Heart right ventricle (tissue), 16 donors: ENCODE results near the gene ADGRA1. TPM values are rescaled to one million over a fixed set of nuclear protein-coding genes. Genes with fewer than 3 reads are reported as not detected.
A peak's percentile ranks its signal among the peaks of the same experiment; 100 is the strongest.

Experiments used
- ATAC-seq, 8 donors: fragments of 200-7000 bp; cut with Tn5 transposase; one replicate each; pipeline ENCODE4 v1.9.1; 2020; ENCODE audit warnings: mild to moderate bottlenecking in 8 of 8, moderate library complexity in 8 of 8, moderate number of reproducible peaks in 1 of 8
- DNase-seq, 2 donors: peaks; one replicate each; pipeline ENCODE4 v3.0.0-alpha.2; 2020
- H3K27ac ChIP-seq, 10 donors: fragments of 200-600 bp; sonication (generic) in 2 of 10; one replicate each; pipeline versions ENCODE4 v1.5.0 to v1.8.0; 2020 to 2022; ENCODE audit warnings: mild to moderate bottlenecking in 3 of 10
- H3K27me3 ChIP-seq, 7 donors: fragments of 200-600 bp; one replicate each; pipeline ENCODE4 v1.8.0; 2021 to 2022; ENCODE audit warnings: mild to moderate bottlenecking in 2 of 7
- H3K36me3 ChIP-seq, 9 donors: fragments of 200-600 bp; sonication (generic) in 1 of 9; one replicate each; pipeline versions ENCODE4 v1.5.0 to v1.8.0; 2020 to 2022; ENCODE audit warnings: mild to moderate bottlenecking in 2 of 9
- H3K4me1 ChIP-seq, 9 donors: fragments of 200-600 bp; sonication (generic) in 1 of 9; one replicate each; pipeline versions ENCODE4 v1.5.0 to v1.8.0; 2020 to 2022; ENCODE audit warnings: mild to moderate bottlenecking in 4 of 9
- H3K4me3 ChIP-seq, 10 donors: fragments of 200-600 bp; sonication (generic) in 2 of 10; one replicate each; pipeline versions ENCODE4 v1.5.0 to v1.8.0; 2020 to 2022; ENCODE audit warnings: mild to moderate bottlenecking in 7 of 10, moderate library complexity in 2 of 10
- H3K9me3 ChIP-seq, 11 donors: fragments of 200-600 bp in 10 of 11; sonication (generic) in 2 of 11; one replicate each; pipeline versions ENCODE4 v1.5.0 to v1.8.0; 2013 to 2022; ENCODE audit warnings: mild to moderate bottlenecking in 2 of 11, control low read depth in 1 of 11, moderate library complexity in 1 of 11
- WGBS, 2 donors: extraction: QIAGEN DNeasy Blood & Tissue Kit; methylation state at CpG; one replicate each; pipeline ENCODE4 v1.1.7; 2013; ENCODE audit warnings: inconsistent platforms in 1 of 2; 5-methylcytosine and 5-hydroxymethylcytosine counted together
- intact Hi-C, 10 donors: fragments of 100-400 bp; cut with DNase I; formaldehyde crosslinking; loops; one replicate each; pipeline versions ENCODE4 v1.11.1 to v1.14.2; 2022
- polyA plus RNA-seq, 2 donors: library from polyadenylated mRNA; stranded (reverse); fragments of 200-250 nt; gene quantifications; one replicate each; pipeline ENCODE4 v1.2.3, GENCODE V29; 2013
- total RNA-seq, 10 donors: library from RNA; stranded (reverse); fragmentation: NEBNext Ultra II Directional in 3 of 10; extraction: Animal tissue kit (Norgen Biotek cat#: 25700) in 3 of 10; gene quantifications; one replicate each; pipeline versions ENCODE4 v1.2.1 to v1.2.4, GENCODE V29; 2021 to 2023
- TF ChIP-seq, protein P1 (sequence below), 9 donors: fragments of 200-600 bp; sonication (generic) in 2 of 9; IDR thresholded peaks; one replicate each; pipeline versions ENCODE4 v1.5.0 to v1.8.0; 2021 to 2022; ENCODE audit warnings: antibody characterized with exemption in 9 of 9, mild to moderate bottlenecking in 5 of 9, moderate library complexity in 1 of 9
- donor health status: Arrhythmogenic right ventricular cardiomyopathy.
- donor health status: ischemic (EF 13 %, LVEDD 7.1; RV severe dilation, severe dysfunction).
- donor health status: healthy with polysubstance abuse.
- donor health status: DM: no; HTN: yes; CAD: no.
- donor health status: DM: no; HTN: no; CAD: no.
- donor health status: ischemic (EF 25% LVEDD 6.9; RV normal size, moderate dysfunction).
- donor health status: ischemic (EF 25% LVEDD 5.7; RV mildly dilated, moderate dysfunction).
- donor health status: healthy.
- donor health status: DM: yes; HTN: yes; CAD: no.
- donor health status: Ischemic cardiomyopathy.
- donor health status: ischemic (EF 35%, LVEDD 5.7; RV mildly dilated, moderate dysfunction).
- donor health status: nonischemic (EF 11% LVEDD 7.7; RV severe dilation, severe dysfunction).
- donor health status: DM: yes; HTN: yes; CAD: no.
- donor health status: PGD.
- donor health status: ischemic (EF 29% LVEDD 5.4; RV normal size, mild dysfunction).
- donor health status: nonischemic (EF 23%, LVEDD 6.1; RV moderate dilation, normal function).

Gene ADGRA1
- total and polyA plus RNA-seq, 12 donors, result under 0.01 to 0.21 (median 0.11) TPM; not detected in 6

DNA sequence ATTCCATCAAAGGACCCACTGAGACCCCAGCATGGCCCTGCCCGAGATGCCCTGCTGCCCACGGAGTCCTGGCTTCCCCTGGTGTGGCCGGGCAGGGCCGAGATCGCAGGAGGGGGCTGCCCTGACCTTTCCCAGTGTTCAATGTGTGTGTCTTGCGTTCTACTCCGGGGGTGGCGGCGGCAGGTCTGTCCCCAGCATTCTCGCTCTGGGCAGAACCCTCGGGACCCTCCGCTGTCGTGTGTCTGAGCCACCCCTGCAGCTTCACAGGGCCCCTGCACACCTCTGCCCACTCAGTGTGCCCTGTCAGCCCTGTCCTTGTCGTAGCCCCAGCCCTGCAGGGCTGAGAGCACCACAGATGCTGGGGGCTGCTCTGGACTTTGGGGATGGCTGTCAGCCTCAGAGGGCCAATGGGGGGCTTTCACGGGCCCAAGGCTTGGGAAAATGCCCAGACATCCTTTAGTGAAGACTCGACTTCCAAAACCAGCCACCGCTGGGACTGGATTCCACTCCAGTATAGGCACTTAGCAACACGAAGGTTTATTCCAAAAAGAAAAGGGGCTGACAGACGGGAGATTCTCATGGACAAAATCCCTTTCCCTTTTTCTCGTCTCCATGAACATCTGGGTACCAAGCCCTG lies 42.3 kb downstream of the ADGRA1 start:
- 70 to 73% methylated on average over 20 of the region's 20 CpGs for WGBS, 2 donors
- peaks cover 0 to 26% (median 16%) of the 10 kb centered on the region in 7 donors for H3K27me3 ChIP-seq
- no peaks in the 10 kb centered on the region for H3K36me3 ChIP-seq
- intact Hi-C loops, result loop anchor here in 5 of 10 donors (10.0 kb wide), 4 partner anchors 185 to 445 kb away; partner anchors contain the start of gene CFAP46 (in 1 of the 5)
- TF ChIP-seq, protein P1, sequence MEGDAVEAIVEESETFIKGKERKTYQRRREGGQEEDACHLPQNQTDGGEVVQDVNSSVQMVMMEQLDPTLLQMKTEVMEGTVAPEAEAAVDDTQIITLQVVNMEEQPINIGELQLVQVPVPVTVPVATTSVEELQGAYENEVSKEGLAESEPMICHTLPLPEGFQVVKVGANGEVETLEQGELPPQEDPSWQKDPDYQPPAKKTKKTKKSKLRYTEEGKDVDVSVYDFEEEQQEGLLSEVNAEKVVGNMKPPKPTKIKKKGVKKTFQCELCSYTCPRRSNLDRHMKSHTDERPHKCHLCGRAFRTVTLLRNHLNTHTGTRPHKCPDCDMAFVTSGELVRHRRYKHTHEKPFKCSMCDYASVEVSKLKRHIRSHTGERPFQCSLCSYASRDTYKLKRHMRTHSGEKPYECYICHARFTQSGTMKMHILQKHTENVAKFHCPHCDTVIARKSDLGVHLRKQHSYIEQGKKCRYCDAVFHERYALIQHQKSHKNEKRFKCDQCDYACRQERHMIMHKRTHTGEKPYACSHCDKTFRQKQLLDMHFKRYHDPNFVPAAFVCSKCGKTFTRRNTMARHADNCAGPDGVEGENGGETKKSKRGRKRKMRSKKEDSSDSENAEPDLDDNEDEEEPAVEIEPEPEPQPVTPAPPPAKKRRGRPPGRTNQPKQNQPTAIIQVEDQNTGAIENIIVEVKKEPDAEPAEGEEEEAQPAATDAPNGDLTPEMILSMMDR (IDR thresholded peaks at IDR 0.05), result no peak
- ATAC-seq (no peak), DNase-seq (no peak)
- H3K4me3 ChIP-seq, result no peak overlapping the region
- H3K9me3 ChIP-seq, result no peaks in the 10 kb centered on the region
- no peak overlapping the region for H3K27ac ChIP-seq
- H3K4me1 ChIP-seq, result peaks cover 0 to under 1% (median 0%) of the 10 kb centered on the region in 9 donors

DNA sequence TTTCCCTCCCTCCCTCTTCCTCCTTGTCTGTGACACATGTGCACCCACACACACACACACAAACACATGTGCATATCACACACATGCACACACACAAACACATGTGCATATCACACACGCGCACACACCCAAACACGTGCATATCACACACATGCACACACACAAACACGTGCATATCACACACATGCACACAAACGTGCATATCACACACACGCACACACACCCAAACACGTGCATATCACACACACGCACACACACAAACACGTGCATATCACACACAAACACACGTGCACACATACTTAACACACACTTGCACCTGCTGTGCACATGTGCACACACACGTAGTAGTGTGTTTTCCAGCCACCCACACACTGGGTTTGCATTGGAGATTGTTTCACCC lies 42.9 kb downstream of the ADGRA1 start:
- ATAC-seq (no peak), DNase-seq (no peak)
- Histone ChIP-seq H3K36me3 (no peaks in the 10 kb centered on the region), H3K4me1 (no peaks in the 10 kb centered on the region), H3K4me3 (no peak overlapping the region), H3K9me3 (no peaks in the 10 kb centered on the region), H3K27me3 (peaks cover 0 to 26% (median 11%) of the 10 kb centered on the region in 7 donors), H3K27ac (no peak overlapping the region)
- TF ChIP-seq, protein P1 (IDR thresholded peaks at IDR 0.05), result no peak
- WGBS, 2 donors, result 80 to 89% methylated on average over 11 of the region's 11 CpGs
- intact Hi-C loops, result no loop called here

DNA sequence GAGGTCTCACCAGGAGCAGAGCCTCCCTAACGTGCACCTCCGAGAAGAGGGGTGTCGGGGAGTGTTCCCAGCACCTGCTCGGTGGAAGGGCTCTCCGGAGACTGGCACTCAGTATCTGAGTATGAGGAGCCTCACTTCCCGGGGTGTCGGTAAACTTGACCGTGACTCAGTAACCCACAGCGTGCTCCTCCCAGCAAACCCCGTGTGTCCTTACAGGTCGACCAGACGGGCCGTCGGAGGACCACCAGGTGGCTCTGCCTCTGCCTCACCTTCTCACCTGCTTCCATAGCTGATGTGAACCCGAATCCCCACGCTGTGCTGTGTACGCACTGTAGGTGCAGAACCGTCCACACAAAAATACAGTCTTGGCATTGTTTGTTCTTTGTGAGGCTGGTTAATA lies 43.3 kb downstream of the ADGRA1 start:
- 76 to 78% methylated on average over 18 of the region's 18 CpGs for WGBS, 2 donors
- H3K27me3 ChIP-seq, result peaks cover 0 to 21% (median 7%) of the 10 kb centered on the region in 7 donors
- no peak overlapping the region for H3K4me3 ChIP-seq
- intact Hi-C loops, result no loop called here
- no peaks in the 10 kb centered on the region for H3K36me3 ChIP-seq
- DNase-seq (no peak), ATAC-seq (no peak)
- H3K4me1 ChIP-seq, result no peaks in the 10 kb centered on the region
- no peak overlapping the region for H3K27ac ChIP-seq
- TF ChIP-seq, protein P1 (IDR thresholded peaks at IDR 0.05), result no peak
- no peaks in the 10 kb centered on the region for H3K9me3 ChIP-seq

DNA sequence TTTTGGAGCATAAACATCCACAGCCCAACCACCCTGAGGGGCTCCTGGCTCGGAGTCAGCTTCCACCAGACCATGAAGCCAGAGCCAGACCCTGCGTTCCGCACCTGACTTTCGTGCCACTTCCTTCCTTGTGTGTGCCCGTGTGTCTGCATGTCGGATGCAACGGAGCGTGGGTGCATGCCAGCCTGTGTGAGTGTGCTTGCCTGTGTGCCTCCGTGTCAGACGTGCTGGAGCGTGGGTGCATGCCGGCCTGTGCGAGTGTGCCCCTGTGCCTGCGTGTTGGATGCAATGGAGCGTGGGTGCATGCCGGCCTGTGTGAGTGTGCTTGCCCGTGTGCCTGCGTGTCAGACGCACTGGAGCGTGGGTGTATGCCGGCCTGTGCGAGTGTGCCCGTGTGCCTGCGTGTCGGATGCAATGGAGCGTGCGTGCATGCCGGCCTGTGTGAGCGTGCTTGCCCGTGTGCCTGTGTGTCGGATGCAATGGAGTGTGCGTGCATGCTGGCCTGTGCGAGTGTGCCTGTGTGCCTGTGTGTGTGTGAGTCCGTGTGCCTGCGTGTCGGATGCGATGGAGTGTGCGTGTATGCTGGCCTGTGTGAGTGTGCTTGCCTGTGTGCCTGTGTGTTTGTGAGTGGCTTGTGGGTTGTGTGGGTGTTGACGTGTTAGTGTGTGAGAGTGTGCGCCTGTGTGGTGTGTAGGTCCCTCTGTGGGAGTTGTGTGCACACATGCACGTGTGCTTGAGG lies 44.2 kb downstream of the ADGRA1 start:
- H3K9me3 ChIP-seq, result no peaks in the 10 kb centered on the region
- intact Hi-C loops, result no loop called here
- no peak overlapping the region for H3K27ac ChIP-seq
- peak in 2 of 8 donors; percentile 14 to 37 for ATAC-seq
- WGBS, 2 donors, result 85 to 89% methylated on average over 41 of the region's 41 CpGs
- no peak for DNase-seq
- no peak overlapping the region for H3K4me3 ChIP-seq
- TF ChIP-seq, protein P1 (IDR thresholded peaks at IDR 0.05), result no peak
- H3K27me3 ChIP-seq, result peaks cover 0 to 14% (median 0%) of the 10 kb centered on the region in 7 donors
- no peaks in the 10 kb centered on the region for H3K36me3 ChIP-seq
- no peaks in the 10 kb centered on the region for H3K4me1 ChIP-seq
